ENCODE data around the gene CHST3. TPM values are rescaled to one million over a fixed set of nuclear protein-coding genes. Genes with fewer than 3 reads are reported as not detected.
A peak's percentile ranks its signal among the peaks of the same experiment; 100 is the strongest.

CHST3 gene
- total RNA-seq, 2 experiments from 2014 or later, result not detected

DNA sequence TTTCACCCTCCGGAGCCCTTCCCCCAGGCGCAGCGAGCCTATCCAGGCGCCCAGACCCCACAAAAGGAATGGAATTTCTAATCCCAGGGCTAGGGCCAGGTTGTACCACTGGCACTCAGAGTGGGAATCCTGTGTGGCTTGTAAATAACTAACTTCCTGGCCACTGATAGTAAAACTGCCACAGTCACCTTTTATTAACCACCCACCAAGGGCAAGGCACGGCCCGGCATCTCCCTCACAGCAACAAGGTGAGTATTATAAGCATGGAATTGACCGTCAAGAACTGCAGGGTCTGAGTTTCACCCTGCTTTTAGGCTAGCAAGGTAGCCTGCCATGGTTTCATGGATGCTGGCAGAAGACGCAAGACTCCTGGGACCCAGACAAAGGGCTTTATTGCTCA is 73.1 kb downstream of the CHST3 start:
- POLR2A ChIA-PET, result no interaction called here
- Mint-ChIP-seq H3K27me3 (peaks cover 3% of the 10 kb centered on the region), H3K9me3 (no peaks in the 10 kb centered on the region), H3K4me1 (peaks cover 1% of the 10 kb centered on the region), H3K36me3 (no peaks in the 10 kb centered on the region), H3K27ac (no peak overlapping the region), H3K4me3 (no peak overlapping the region)
- DNase-seq (no peak), ATAC-seq (ENCODE audit: low read depth) (no peak)

DNA sequence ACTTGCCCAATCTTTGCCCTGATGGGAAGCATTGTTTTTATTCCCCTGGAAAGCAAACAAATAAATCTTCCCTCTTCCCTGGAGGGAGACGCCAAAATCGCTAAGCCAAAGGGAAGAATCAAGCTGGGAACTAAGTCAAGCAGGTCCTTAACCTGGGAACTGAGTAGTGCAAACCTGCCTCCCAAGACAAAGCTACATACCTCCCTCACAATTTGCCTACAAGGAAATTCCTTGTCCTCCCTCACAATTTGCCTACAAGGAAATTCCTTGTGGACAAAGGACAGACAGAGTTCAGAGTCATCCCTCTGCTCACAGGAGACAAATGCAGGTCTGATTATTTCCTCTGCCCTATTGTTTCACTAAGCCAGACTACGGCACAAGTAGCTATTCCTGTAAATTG is 73.6 kb downstream of the CHST3 start:
- Mint-ChIP-seq H3K4me1 (peaks cover 1% of the 10 kb centered on the region), H3K9me3 (no peaks in the 10 kb centered on the region), H3K4me3 (no peak overlapping the region), H3K27me3 (peaks cover 3% of the 10 kb centered on the region), H3K36me3 (no peaks in the 10 kb centered on the region), H3K27ac (no peak overlapping the region)
- no peak for ATAC-seq (ENCODE audit: low read depth)
- DNase-seq, result no peak
- POLR2A ChIA-PET, result no interaction called here

DNA sequence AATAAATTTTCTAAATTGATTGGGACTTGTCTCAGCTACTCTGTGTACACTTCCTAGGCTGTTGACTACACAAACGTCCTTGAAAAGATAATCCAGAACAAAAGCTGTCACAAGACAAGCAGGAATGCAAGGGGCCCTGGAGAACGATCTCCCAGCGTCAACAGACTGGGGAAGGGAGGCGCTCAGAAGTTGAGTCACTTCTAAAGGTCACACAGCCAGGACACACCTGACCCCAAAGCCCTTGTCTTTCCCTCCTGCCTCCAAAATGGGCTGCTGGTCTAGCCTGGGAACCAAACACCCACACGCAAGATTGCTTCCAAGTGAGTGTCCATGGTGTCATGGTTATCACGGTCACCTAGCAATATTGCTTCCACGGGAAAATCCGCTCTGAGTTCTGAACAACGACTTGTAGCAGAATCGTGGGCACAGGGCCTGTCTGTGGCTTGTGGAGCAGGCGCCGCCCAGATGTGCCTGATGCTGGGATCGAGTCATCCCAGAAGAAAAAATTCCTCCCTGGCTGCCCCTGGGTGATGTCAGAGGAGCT is 74.3 kb downstream of the CHST3 start:
- peaks cover under 1% of the 10 kb centered on the region for H3K27me3 Mint-ChIP-seq
- H3K4me1 Mint-ChIP-seq, result peaks cover 1% of the 10 kb centered on the region
- POLR2A ChIA-PET, result no interaction called here
- no peak overlapping the region for H3K4me3 Mint-ChIP-seq
- H3K27ac Mint-ChIP-seq, result no peak overlapping the region
- DNase-seq (no peak), ATAC-seq (ENCODE audit: low read depth) (no peak)
- no peaks in the 10 kb centered on the region for H3K9me3 Mint-ChIP-seq
- no peaks in the 10 kb centered on the region for H3K36me3 Mint-ChIP-seq

DNA sequence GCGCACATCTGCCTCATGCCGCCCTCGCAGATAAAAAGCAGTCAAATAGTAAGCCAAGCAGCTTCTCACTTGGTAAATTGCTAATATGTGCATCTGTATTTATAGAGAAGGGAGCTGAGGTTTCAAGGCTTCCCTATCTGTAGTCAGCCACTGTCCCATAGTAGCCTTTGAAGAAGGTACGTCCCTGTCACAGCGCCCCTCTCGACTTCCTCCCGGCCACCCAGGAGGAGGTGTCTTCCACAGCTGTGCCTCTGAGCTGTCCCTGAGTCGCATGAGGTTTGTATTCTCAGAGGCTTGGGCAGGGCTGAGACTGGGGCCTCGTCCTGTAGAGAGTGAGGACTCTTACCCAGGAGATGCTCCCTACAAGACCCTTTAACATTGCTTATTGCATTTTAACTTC is 75.2 kb downstream of the CHST3 start:
- no peaks in the 10 kb centered on the region for H3K27me3 Mint-ChIP-seq
- H3K9me3 Mint-ChIP-seq, result no peaks in the 10 kb centered on the region
- H3K27ac Mint-ChIP-seq, result no peak overlapping the region
- no peak for DNase-seq
- no peak overlapping the region for H3K4me3 Mint-ChIP-seq
- H3K36me3 Mint-ChIP-seq, result no peaks in the 10 kb centered on the region
- H3K4me1 Mint-ChIP-seq, result peaks cover 1% of the 10 kb centered on the region
- POLR2A ChIA-PET, result no interaction called here
- no peak for ATAC-seq (ENCODE audit: low read depth)

DNA sequence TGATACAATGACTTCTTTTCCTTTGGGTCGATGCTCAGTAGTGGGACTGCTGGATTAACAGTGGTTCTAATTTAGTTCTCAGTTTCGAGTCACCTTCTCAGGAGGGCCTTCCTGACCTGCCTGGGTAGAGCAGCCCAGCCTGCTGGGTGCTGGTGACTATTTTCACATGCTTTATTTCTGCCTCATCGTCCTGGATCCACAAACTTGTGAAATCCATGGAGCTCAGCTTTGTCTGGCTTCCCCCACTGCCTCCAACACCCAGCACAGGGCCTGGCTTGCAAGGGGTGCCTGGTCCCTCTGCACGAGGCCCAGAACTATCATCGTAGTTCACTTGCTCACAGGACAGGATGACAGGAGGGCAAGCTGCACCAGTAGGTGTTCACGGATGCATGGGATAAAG is 77.3 kb downstream of the CHST3 start:
- no peaks in the 10 kb centered on the region for H3K27me3 Mint-ChIP-seq
- DNase-seq (no peak), ATAC-seq (ENCODE audit: low read depth) (no peak)
- H3K36me3 Mint-ChIP-seq, result no peaks in the 10 kb centered on the region
- no peaks in the 10 kb centered on the region for H3K9me3 Mint-ChIP-seq
- POLR2A ChIA-PET, result no interaction called here
- H3K27ac Mint-ChIP-seq, result no peak overlapping the region
- peaks cover 10% of the 10 kb centered on the region for H3K4me1 Mint-ChIP-seq
- H3K4me3 Mint-ChIP-seq, result no peak overlapping the region

DNA sequence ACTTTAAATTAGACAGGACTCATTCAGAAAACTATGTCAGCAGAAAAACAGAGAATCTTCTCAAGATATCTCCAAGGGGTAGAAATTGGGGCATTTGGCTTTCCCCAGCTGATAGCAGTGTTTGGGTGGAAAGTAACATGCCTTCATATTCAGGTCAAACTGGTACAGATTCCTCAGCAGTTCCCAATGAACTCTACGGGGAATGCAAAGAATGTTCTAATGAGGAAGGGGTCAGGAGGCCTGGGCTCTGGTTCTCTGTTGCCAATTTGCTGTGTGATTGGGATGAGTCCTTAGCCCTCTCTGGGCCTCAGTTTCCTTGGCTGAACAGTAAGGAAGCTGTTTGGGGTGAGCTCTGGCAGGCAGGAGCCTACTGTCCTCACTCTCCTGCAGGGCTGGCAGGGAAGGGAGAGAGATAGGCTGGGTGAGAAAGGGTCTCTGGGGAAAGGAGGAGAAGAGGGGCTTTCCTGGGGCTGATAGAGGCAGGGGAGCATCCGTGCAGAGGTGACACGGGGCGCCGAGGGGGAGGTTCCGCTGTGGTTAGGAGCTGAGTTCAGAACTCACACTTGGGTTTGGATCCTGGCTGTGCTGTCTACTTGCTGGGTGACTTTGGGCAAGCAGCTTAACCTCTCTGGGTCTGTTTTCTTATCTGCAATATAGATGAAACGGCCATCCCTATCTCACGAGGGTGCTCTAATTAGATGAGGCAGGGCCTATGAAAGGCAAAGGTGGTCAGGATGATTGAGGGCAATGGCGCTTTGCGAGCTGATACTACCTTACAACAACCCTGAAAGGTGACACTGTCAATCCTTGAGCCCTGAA is 79.0 kb downstream of the CHST3 start:
- POLR2A ChIA-PET, result interaction anchor here (0.9 kb wide), 1 partner anchor 289 kb away, joined by 3 read pairs; no protein-coding TSS in a partner anchor
- DNase-seq (no peak), ATAC-seq (ENCODE audit: low read depth) (no peak)
- Mint-ChIP-seq H3K4me3 (no peak overlapping the region), H3K27ac (no peak overlapping the region), H3K4me1 (peaks cover 10% of the 10 kb centered on the region), H3K9me3 (no peaks in the 10 kb centered on the region), H3K27me3 (no peaks in the 10 kb centered on the region), H3K36me3 (no peaks in the 10 kb centered on the region)

DNA sequence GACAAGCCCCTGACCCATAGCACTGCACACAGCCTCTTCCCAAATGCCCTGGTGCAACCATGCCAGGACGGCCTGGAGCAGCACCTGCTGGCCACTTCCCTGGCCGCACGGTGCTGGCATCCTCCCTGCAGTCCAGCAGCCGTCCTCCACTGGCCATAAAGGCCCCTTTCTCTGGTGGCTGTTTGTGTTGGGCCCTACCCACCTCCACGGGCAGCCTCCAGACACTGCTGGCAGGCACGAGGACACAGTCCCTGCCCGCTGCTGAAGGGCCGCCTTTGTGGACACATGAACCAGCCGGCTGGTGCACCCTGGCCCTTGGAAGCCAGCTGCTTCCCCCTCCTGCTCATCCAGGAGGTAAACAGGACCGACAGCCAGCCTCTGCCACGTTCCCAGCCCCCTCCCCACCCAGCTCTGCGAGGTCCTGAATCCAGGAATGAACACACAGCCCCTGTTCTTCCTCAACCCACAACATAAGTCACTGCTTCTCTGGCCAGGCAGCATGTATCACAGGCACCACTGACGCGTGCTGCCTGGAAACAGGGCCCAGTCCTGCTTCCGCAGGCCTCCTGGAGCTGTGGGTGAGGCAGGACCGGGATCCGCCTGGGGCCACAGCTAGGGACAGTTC is 80.3 kb downstream of the CHST3 start:
- DNase-seq, result no peak
- no peak for ATAC-seq (ENCODE audit: low read depth)
- Mint-ChIP-seq H3K27ac (no peak overlapping the region), H3K27me3 (no peaks in the 10 kb centered on the region), H3K4me3 (no peak overlapping the region), H3K36me3 (peaks cover 2% of the 10 kb centered on the region), H3K4me1 (peaks cover 11% of the 10 kb centered on the region), H3K9me3 (no peaks in the 10 kb centered on the region)
- POLR2A ChIA-PET, result interaction anchor here (0.5 kb wide), 1 partner anchor 730 kb away, joined by 3 read pairs; no protein-coding TSS in a partner anchor

DNA sequence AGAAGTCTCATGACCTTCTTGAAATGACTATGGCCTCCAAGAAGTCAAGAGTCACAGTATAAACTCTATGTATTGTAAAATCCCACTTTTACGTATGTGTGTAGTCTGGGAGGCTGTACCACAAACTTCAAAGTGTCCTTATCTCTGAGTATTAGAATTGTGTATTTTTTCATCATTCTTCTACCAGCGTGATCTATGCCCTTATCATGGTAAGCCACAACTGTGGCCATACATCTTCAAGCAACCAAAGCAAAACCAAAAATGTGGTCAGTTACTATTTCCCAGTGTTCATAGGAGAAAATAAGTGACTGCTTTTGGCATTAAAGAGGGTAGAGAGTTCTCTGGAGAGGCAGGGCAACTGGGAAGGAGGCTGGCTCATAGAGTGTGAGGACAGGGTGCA is 81.4 kb downstream of the CHST3 start:
- peaks cover 4% of the 10 kb centered on the region for H3K9me3 Mint-ChIP-seq
- peaks cover 2% of the 10 kb centered on the region for H3K36me3 Mint-ChIP-seq
- ATAC-seq (ENCODE audit: low read depth), result no peak
- DNase-seq, result no peak
- H3K27ac Mint-ChIP-seq, result no peak overlapping the region
- H3K4me3 Mint-ChIP-seq, result no peak overlapping the region
- POLR2A ChIA-PET, result no interaction called here
- peaks cover 11% of the 10 kb centered on the region for H3K4me1 Mint-ChIP-seq
- H3K27me3 Mint-ChIP-seq, result no peaks in the 10 kb centered on the region

DNA sequence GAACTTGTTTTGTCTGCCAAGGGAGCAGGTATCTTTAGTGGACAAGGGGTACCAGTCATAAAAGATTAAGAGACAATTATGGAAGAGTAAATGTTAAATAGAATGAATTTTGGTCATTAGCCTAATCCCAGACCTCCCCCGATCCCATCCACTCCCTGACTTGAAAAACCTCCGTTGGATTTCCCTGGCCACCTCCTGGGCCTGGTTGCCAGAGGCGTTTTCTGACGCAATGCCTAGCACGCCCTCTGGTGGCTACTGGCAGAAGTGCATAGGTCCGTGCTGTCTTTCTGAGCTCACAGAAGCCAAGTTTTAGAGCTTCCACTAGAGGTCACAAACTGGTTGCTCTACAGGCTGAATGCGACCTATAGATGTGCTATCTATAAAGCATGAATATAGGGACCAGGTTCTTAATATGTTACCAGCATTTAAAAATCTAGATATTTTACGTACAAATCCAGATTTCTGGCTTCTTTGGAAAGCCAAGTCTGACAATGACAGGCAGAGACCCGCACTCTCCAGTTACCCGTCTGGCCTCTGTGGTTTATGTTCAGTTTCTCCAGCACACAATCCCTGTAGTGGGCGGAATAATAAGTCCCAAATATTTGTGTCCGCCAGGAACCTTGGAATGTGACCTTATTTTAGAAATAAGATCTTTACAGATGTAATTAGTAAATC is 84.4 kb downstream of the CHST3 start:
- H3K27ac Mint-ChIP-seq, result peak overlapping the region; percentile 10
- no peak overlapping the region for H3K4me3 Mint-ChIP-seq
- POLR2A ChIA-PET, result interaction anchor here (0.5 to 1.0 kb wide), 4 partner anchors 38 to 824 kb away, joined by 3 to 5 read pairs (median 3); no protein-coding TSS in a partner anchor

DNA sequence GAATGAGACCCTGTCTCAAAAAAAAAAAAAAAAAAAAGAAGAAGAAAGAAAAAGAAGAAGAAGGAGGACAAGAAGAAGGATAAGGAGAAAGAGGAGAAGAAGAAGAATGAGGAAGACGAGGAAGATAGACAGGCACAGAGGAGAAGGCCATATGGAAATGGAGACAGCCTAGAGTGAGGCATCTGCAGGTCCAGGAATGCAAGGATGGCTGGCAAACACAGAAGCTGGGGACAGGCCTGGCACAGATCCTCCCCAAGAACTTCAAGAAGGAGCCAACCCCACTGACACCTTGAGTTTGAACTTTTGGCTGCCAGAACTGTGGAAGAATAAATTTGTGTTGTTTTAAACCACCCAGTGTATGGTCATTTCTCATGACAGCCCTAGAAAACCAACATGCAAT is 85.3 kb downstream of the CHST3 start:
- no peak for DNase-seq
- POLR2A ChIA-PET, result interaction anchor here (0.5 kb wide), 1 partner anchor 289 kb away, joined by 4 read pairs; no protein-coding TSS in a partner anchor
- H3K36me3 Mint-ChIP-seq, result peaks cover 2% of the 10 kb centered on the region
- no peak overlapping the region for H3K27ac Mint-ChIP-seq
- no peaks in the 10 kb centered on the region for H3K27me3 Mint-ChIP-seq
- peaks cover 4% of the 10 kb centered on the region for H3K9me3 Mint-ChIP-seq
- peaks cover 9% of the 10 kb centered on the region for H3K4me1 Mint-ChIP-seq
- H3K4me3 Mint-ChIP-seq, result no peak overlapping the region
- no peak for ATAC-seq (ENCODE audit: low read depth)

More for the DNA sequence above, 84.4 kb downstream of the CHST3 start:
- Mint-ChIP-seq H3K36me3 (peaks cover 2% of the 10 kb centered on the region), H3K9me3 (peaks cover 4% of the 10 kb centered on the region), H3K4me1 (peaks cover 9% of the 10 kb centered on the region), H3K27me3 (no peaks in the 10 kb centered on the region)
- peak; percentile 87 for DNase-seq
- ATAC-seq (ENCODE audit: low read depth), result peak; percentile 96

DNA sequence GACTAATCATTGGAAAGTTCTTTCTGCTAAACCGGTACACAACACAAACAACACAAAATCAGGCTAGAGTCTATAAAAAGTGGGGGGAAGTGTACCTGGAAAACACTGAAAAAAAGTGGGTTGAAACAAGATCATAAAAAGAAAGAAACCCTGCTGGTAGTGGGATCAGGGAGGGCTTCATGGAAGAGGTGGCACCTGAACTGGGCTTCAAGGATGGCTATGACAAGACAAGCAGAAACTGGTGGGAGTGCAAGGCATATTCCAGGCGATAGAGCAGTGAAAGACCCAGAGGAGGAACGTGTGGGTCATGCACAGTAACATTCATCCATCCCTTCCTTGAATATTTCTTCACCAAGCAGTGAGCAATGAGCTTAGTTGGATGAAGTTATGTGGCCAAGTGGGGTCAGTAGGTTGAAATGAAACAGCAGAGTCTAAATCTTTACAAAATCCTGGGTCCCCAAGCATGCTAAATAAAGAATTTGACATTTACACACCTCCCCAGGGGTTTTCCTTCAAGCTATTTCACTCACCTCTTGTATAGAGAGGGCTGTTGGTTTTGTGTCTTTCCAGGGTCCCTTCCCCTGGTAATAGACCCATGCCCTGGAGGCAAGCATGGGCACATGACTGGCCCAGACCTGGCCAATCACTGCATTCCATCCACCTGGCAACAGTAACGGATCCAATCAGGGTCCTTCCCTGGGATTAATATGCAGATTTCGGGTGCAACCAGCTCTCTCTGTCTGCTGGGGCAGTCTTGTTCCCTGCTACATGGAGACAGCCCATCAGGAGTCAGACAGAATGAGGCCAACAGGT is 86.0 kb downstream of the CHST3 start:
- Mint-ChIP-seq H3K4me1 (peaks cover 9% of the 10 kb centered on the region), H3K36me3 (peaks cover 2% of the 10 kb centered on the region), H3K27ac (no peak overlapping the region), H3K9me3 (peaks cover 4% of the 10 kb centered on the region), H3K4me3 (no peak overlapping the region), H3K27me3 (no peaks in the 10 kb centered on the region)
- POLR2A ChIA-PET, result interaction anchor here (0.5 kb wide), 1 partner anchor 288 kb away, joined by 4 read pairs; no protein-coding TSS in a partner anchor
- DNase-seq (no peak), ATAC-seq (ENCODE audit: low read depth) (no peak)

DNA sequence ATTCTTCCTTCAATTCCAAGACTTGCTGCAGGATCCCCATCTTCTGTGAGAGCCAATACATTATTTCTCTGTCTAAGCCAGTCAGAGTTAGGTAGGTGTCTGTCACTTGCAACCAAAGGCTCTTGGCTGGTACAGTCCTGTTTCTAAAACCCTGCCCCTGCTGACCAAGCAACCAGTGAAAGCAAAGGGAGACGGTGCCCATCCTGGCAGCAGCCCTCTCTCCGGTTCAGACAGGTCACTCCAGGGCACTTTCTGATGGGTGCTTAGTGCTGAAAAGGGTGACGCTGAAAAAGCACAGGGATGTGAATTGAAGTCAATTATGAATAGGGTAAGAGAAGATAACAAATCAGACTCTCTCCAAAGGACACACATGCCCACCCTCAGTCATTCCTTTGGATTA is 86.7 kb downstream of the CHST3 start:
- peaks cover 2% of the 10 kb centered on the region for H3K36me3 Mint-ChIP-seq
- no peak overlapping the region for H3K4me3 Mint-ChIP-seq
- peaks cover 5% of the 10 kb centered on the region for H3K4me1 Mint-ChIP-seq
- DNase-seq (no peak), ATAC-seq (ENCODE audit: low read depth) (no peak)
- no peaks in the 10 kb centered on the region for H3K27me3 Mint-ChIP-seq
- H3K27ac Mint-ChIP-seq, result no peak overlapping the region
- peaks cover 4% of the 10 kb centered on the region for H3K9me3 Mint-ChIP-seq
- POLR2A ChIA-PET, result no interaction called here

DNA sequence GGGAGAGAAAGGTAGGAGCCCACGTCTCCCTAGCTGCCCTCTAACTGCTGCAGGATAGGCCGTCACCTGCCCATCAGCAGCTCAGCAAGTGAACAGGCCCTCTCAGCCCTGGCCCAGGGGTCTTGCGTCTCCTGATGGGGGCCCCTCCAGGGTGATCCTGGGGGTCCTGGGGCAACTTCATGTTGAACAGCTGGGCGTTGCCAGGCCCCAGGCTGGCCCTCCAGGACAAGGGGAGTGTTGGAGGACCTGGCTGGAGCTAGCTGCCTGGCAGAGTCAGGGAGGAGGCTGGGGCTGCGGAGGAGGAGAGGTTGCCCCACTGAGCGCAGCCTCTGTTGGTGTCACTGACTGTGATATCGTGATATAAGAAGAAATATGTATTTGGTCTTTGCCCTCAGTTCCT is 89.5 kb downstream of the CHST3 start:
- no peak for ATAC-seq (ENCODE audit: low read depth)
- H3K36me3 Mint-ChIP-seq, result peaks cover 2% of the 10 kb centered on the region
- H3K27ac Mint-ChIP-seq, result no peak overlapping the region
- H3K27me3 Mint-ChIP-seq, result no peaks in the 10 kb centered on the region
- peaks cover 4% of the 10 kb centered on the region for H3K9me3 Mint-ChIP-seq
- no peak overlapping the region for H3K4me3 Mint-ChIP-seq
- H3K4me1 Mint-ChIP-seq, result peaks cover 4% of the 10 kb centered on the region
- DNase-seq, result no peak
- POLR2A ChIA-PET, result no interaction called here
